ENCODE measurements around the gene RAB7B.

GRCh38 chr1:206036663-206037455, 33.7 kb upstream of the RAB7B start:
- TF ChIP-seq CTCF (IDR thresholded peaks at IDR 0.05; ENCODE audit: low read depth, low read length) (no peak), MYC (IDR thresholded peaks at IDR 0.05; ENCODE audit: low read depth, low read length) (no peak)

Measured in NB4 (cell line).